Osteoblast (primary cell): ENCODE measurements around the gene TBPL2. TPM values are rescaled to one million over a fixed set of nuclear protein-coding genes. Genes with fewer than 3 reads are reported as not detected.

Experiments used
- DNase-seq: peaks from one replicate; pipeline ENCODE4 v3.0.0; 2011; ENCODE audit warnings: low spot score, mixed read lengths; ENCODE audit not compliant: insufficient read length; ENCODE audit errors: missing footprints
- H2AFZ ChIP-seq: 2 replicates; pipeline ENCODE4 v1.6.0; 2011; ENCODE audit warnings: mild to moderate bottlenecking, low read length
- H3K27ac ChIP-seq: 2 replicates; pipeline ENCODE4 v1.5.1; 2011; ENCODE audit warnings: mild to moderate bottlenecking, low read depth, low read length, moderate library complexity
- H3K27me3 ChIP-seq: 2 replicates; pipeline ENCODE4 v1.6.0; 2012; ENCODE audit warnings: mild to moderate bottlenecking, control low read depth, inconsistent platforms, low read length, moderate library complexity; ENCODE audit not compliant: insufficient read depth
- H3K36me3 ChIP-seq: 2 replicates; pipeline ENCODE4 v1.5.1; 2011; ENCODE audit warnings: mild to moderate bottlenecking, low read length, control low read depth, moderate library complexity; ENCODE audit not compliant: insufficient read depth
- H3K4me1 ChIP-seq: 2 replicates; pipeline ENCODE4 v1.5.1; 2011; ENCODE audit warnings: mild to moderate bottlenecking, low read length, control low read depth, moderate library complexity; ENCODE audit not compliant: insufficient read depth
- H3K4me2 ChIP-seq: 2 replicates; pipeline ENCODE4 v1.6.0; 2011; ENCODE audit warnings: mild to moderate bottlenecking, low read length; ENCODE audit not compliant: insufficient read depth
- H3K4me3 ChIP-seq: fragments of 200-600 bp; sonication (generic); 3 replicates; pipeline ENCODE4 v1.5.1; 2012; ENCODE audit warnings: mild to moderate bottlenecking, low read length, inconsistent platforms; ENCODE audit not compliant: insufficient read depth
- H3K79me2 ChIP-seq: 2 replicates; pipeline ENCODE4 v1.6.0; 2012; ENCODE audit warnings: mild to moderate bottlenecking, low read length, control low read depth, inconsistent platforms; ENCODE audit not compliant: insufficient read depth
- H3K9me3 ChIP-seq: 2 replicates; pipeline ENCODE4 v1.5.1; 2011; ENCODE audit warnings: low read depth, low read length, control low read depth
- H4K20me1 ChIP-seq: 2 replicates; pipeline ENCODE4 v1.6.0; 2012; ENCODE audit warnings: mild to moderate bottlenecking, low read length, control low read depth; ENCODE audit not compliant: insufficient read depth
- CTCF ChIP-seq: IDR thresholded peaks from 2 replicates; pipeline ENCODE4 v1.5.1; 2011; ENCODE audit warnings: mild to moderate bottlenecking, low read depth, low read length, moderate library complexity; ENCODE audit errors: extremely low read depth
- total RNA-seq: library from RNA; depleted of rRNA; stranded (reverse); fragments of >200 nt; gene quantifications from 2 replicates; pipeline ENCODE4 v1.2.3, GENCODE V29; 2012

Gene TBPL2
- total RNA-seq, 1 donor, result not detected

DNA sequence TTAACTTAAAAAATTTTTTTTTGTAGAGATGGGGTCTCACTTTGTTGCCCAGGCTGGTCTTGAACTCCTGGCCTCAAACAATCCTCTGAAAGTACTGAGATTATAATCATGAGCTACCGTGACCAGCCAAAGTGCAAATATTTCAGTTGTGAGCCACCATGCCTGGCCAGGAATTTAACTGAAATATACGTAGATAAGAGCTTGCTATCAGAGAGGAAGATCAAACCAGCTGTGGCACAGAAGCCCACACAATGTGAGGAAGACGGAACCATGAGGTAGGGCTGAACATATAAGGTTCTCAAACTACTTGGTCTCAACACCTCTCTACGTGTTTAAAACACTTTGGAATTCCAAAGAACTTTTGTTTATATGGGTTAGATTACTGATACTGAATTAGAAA, 57.9 kb downstream of the TBPL2 start:
- no peak for TF ChIP-seq CTCF
- H2AFZ ChIP-seq, result no peak overlapping the region
- H4K20me1 ChIP-seq, result no peaks in the 10 kb centered on the region
- peaks cover 27% of the 10 kb centered on the region for H3K36me3 ChIP-seq
- no peak overlapping the region for H3K4me2 ChIP-seq
- no peaks in the 10 kb centered on the region for H3K27me3 ChIP-seq
- H3K9me3 ChIP-seq, result no peaks in the 10 kb centered on the region
- no peaks in the 10 kb centered on the region for H3K79me2 ChIP-seq
- H3K27ac ChIP-seq, result peak overlapping the region; percentile 36
- H3K4me1 ChIP-seq, result peaks cover 13% of the 10 kb centered on the region
- H3K4me3 ChIP-seq, result no peak overlapping the region
- DNase-seq, result no peak

- Histone ChIP-seq H2AFZ (no peak overlapping the region), H3K4me3 (no peak overlapping the region), H3K36me3 (peaks cover 32% of the 10 kb centered on the region), H3K4me1 (peaks cover 13% of the 10 kb centered on the region), H3K79me2 (no peaks in the 10 kb centered on the region), H3K27ac (no peak overlapping the region), H3K4me2 (no peak overlapping the region), H3K9me3 (no peaks in the 10 kb centered on the region), H3K27me3 (no peaks in the 10 kb centered on the region), H4K20me1 (no peaks in the 10 kb centered on the region)
- no peak for TF ChIP-seq CTCF
- DNase-seq, result no peak
These were observed 58.9 kb downstream of the TBPL2 start for GRCh38 chr14:55381561-55381960.

- no peak for DNase-seq
- no peaks in the 10 kb centered on the region for H3K27me3 ChIP-seq
- H3K79me2 ChIP-seq, result no peaks in the 10 kb centered on the region
- H3K27ac ChIP-seq, result no peak overlapping the region
- H3K4me1 ChIP-seq, result peaks cover 13% of the 10 kb centered on the region
- TF ChIP-seq CTCF, result no peak
- peaks cover 37% of the 10 kb centered on the region for H3K36me3 ChIP-seq
- no peak overlapping the region for H3K4me3 ChIP-seq
- H3K4me2 ChIP-seq, result no peak overlapping the region
- H4K20me1 ChIP-seq, result no peaks in the 10 kb centered on the region
- no peak overlapping the region for H2AFZ ChIP-seq
- H3K9me3 ChIP-seq, result no peaks in the 10 kb centered on the region
These were observed 59.4 kb downstream of the TBPL2 start for GRCh38 chr14:55381040-55381439.

- Histone ChIP-seq H3K27ac (no peak overlapping the region), H3K4me2 (no peak overlapping the region)
- TF ChIP-seq CTCF, result no peak
These were observed 63.2 kb downstream of the TBPL2 start for GRCh38 chr14:55377236-55377635.

More at GRCh38 chr14:55377236-55377635, 63.2 kb downstream of the TBPL2 start:
- H3K79me2 ChIP-seq, result no peaks in the 10 kb centered on the region
- no peaks in the 10 kb centered on the region for H4K20me1 ChIP-seq
- peaks cover 42% of the 10 kb centered on the region for H3K36me3 ChIP-seq
- H3K27me3 ChIP-seq, result no peaks in the 10 kb centered on the region
- H3K4me3 ChIP-seq, result no peak overlapping the region
- no peaks in the 10 kb centered on the region for H3K4me1 ChIP-seq
- DNase-seq, result no peak
- H2AFZ ChIP-seq, result no peak overlapping the region
- H3K9me3 ChIP-seq, result no peaks in the 10 kb centered on the region
